Stimulated activated CD4-positive, alpha-beta T cell treated with anti-CD3 and anti-CD28 coated beads, Interleukin-12 subunit alpha, Interleukin-12 subunit beta, amount 100 ng/mL, for 48 hours (primary cell): ENCODE measurements around the gene SCUBE3.

Experiments
- DNase-seq, 3 donors: peaks; one replicate each; pipeline ENCODE4 v3.0.0-alpha.2; 2020; ENCODE audit warnings: low read depth in 2 of 3, low spot score in 1 of 3

SCUBE3 gene

GRCh38 chr6:35239581-35239980 lies 25.8 kb downstream of the SCUBE3 start:
- DNase-seq: no peak

- peak; percentile 64 to 83 (median 65) for DNase-seq
Observed at GRCh38 chr6:35240838-35241801, 27.4 kb downstream of the SCUBE3 start.

GRCh38 chr6:35242486-35242885 lies 28.7 kb downstream of the SCUBE3 start:
- DNase-seq: no peak

- DNase-seq: no peak
Observed at GRCh38 chr6:35242906-35243305, 29.1 kb downstream of the SCUBE3 start.

GRCh38 chr6:35243386-35243958 lies 29.7 kb downstream of the SCUBE3 start:
- DNase-seq: no peak

- DNase-seq: no peak
Observed at GRCh38 chr6:35244551-35244950, 30.8 kb downstream of the SCUBE3 start.

GRCh38 chr6:35247642-35248231 lies 34.0 kb downstream of the SCUBE3 start:
- DNase-seq: no peak

- no peak for DNase-seq
Observed at GRCh38 chr6:35248300-35248699, 34.5 kb downstream of the SCUBE3 start.

GRCh38 chr6:35248965-35249364 lies 35.2 kb downstream of the SCUBE3 start:
- no peak for DNase-seq

- DNase-seq: no peak
Observed at GRCh38 chr6:35251949-35252348, 38.2 kb downstream of the SCUBE3 start.

- no peak for DNase-seq
Observed at GRCh38 chr6:35253249-35253648, 39.5 kb downstream of the SCUBE3 start.

- no peak for DNase-seq
Observed at GRCh38 chr6:35258336-35258735, 44.6 kb downstream of the SCUBE3 start.

GRCh38 chr6:35258858-35259193 lies 45.1 kb downstream of the SCUBE3 start:
- DNase-seq: peak in 2 of 3 donors; percentile 2 to 4

- DNase-seq: peak; percentile 84 to 93 (median 89)
Observed at GRCh38 chr6:35259194-35259947, 45.6 kb downstream of the SCUBE3 start, which contains the start of gene ZNF76. Gene ZNF76 (plus strand): TSS chr6:35259735. CDS start chr6:35281152, 21,417 bp downstream.

GRCh38 chr6:35259948-35260590 lies 46.3 kb downstream of the SCUBE3 start:
- peak; percentile 48 to 65 (median 54) for DNase-seq

- DNase-seq: no peak
Observed at GRCh38 chr6:35260591-35261570, 47.1 kb downstream of the SCUBE3 start.

GRCh38 chr6:35262596-35262995 lies 48.8 kb downstream of the SCUBE3 start:
- DNase-seq: no peak

GRCh38 chr6:35264550-35265274 lies 51.0 kb downstream of the SCUBE3 start:
- DNase-seq: no peak

GRCh38 chr6:35265523-35265922 lies 51.8 kb downstream of the SCUBE3 start:
- DNase-seq: no peak
